ENCODE data around the gene FKBP7.

The FKBP7 gene

GRCh38 chr2:178514664-178515063 is 36.3 kb upstream of the FKBP7 start:
- peak; percentile 97 for ATAC-seq (ENCODE audit: low read depth)
- Histone ChIP-seq H3K4me3 (ENCODE audit: severe bottlenecking) (no peak overlapping the region), H3K4me1 (ENCODE audit: insufficient read depth, poor library complexity, severe bottlenecking) (peaks cover 14% of the 10 kb centered on the region), H3K27me3 (ENCODE audit: insufficient read depth, poor library complexity, severe bottlenecking) (no peaks in the 10 kb centered on the region), H3K36me3 (ENCODE audit: low read depth) (peaks cover 9% of the 10 kb centered on the region; the same call in 1 of the 2 replicates), H3K27ac (ENCODE audit: poor library complexity, severe bottlenecking) (peak overlapping the region; percentile 52), H3K9me3 (ENCODE audit: severe bottlenecking) (no peaks in the 10 kb centered on the region)
- DNase-seq (ENCODE audit: low spot score) = no peak
- no peak for TF ChIP-seq CTCF (IDR thresholded peaks at IDR 0.05; ENCODE audit: poor library complexity, severe bottlenecking)

GRCh38 chr2:178513876-178514275 is 35.5 kb upstream of the FKBP7 start:
- DNase-seq (ENCODE audit: low spot score) = no peak
- no peak for TF ChIP-seq CTCF (IDR thresholded peaks at IDR 0.05; ENCODE audit: poor library complexity, severe bottlenecking)
- H3K27me3 ChIP-seq (ENCODE audit: insufficient read depth, poor library complexity, severe bottlenecking) = no peaks in the 10 kb centered on the region

GRCh38 chr2:178512484-178512883 is 34.1 kb upstream of the FKBP7 start:
- Histone ChIP-seq H3K9me3 (ENCODE audit: severe bottlenecking) (no peaks in the 10 kb centered on the region), H3K27ac (ENCODE audit: poor library complexity, severe bottlenecking) (no peak overlapping the region), H3K36me3 (ENCODE audit: low read depth) (peaks cover 9% of the 10 kb centered on the region; the same call in 1 of the 2 replicates), H3K27me3 (ENCODE audit: insufficient read depth, poor library complexity, severe bottlenecking) (no peaks in the 10 kb centered on the region), H3K4me1 (ENCODE audit: insufficient read depth, poor library complexity, severe bottlenecking) (peaks cover 14% of the 10 kb centered on the region), H3K4me3 (ENCODE audit: severe bottlenecking) (no peak overlapping the region)
- DNase-seq (ENCODE audit: low spot score) (no peak), ATAC-seq (ENCODE audit: low read depth) (peak; percentile 46; the same call in 1 of the 3 replicates)
- no peak for TF ChIP-seq CTCF (IDR thresholded peaks at IDR 0.05; ENCODE audit: poor library complexity, severe bottlenecking)

More at GRCh38 chr2:178513876-178514275, 35.5 kb upstream of the FKBP7 start:
- Histone ChIP-seq H3K4me1 (ENCODE audit: insufficient read depth, poor library complexity, severe bottlenecking) (peaks cover 14% of the 10 kb centered on the region), H3K4me3 (ENCODE audit: severe bottlenecking) (no peak overlapping the region), H3K27ac (ENCODE audit: poor library complexity, severe bottlenecking) (peak overlapping the region; percentile 52), H3K9me3 (ENCODE audit: severe bottlenecking) (no peaks in the 10 kb centered on the region), H3K36me3 (ENCODE audit: low read depth) (peaks cover 9% of the 10 kb centered on the region; the same call in 1 of the 2 replicates)
- ATAC-seq (ENCODE audit: low read depth) = no peak

GRCh38 chr2:178510384-178510783 is 32.0 kb upstream of the FKBP7 start:
- H3K27ac ChIP-seq (ENCODE audit: poor library complexity, severe bottlenecking) = no peak overlapping the region

More at GRCh38 chr2:178510384-178510783, 32.0 kb upstream of the FKBP7 start:
- H3K36me3 ChIP-seq (ENCODE audit: low read depth) = peaks cover 7% of the 10 kb centered on the region; the same call in 1 of the 2 replicates
- peaks cover 12% of the 10 kb centered on the region for H3K4me1 ChIP-seq (ENCODE audit: insufficient read depth, poor library complexity, severe bottlenecking)
- no peak overlapping the region for H3K4me3 ChIP-seq (ENCODE audit: severe bottlenecking)
- ATAC-seq (ENCODE audit: low read depth) (no peak), DNase-seq (ENCODE audit: low spot score) (no peak)
- H3K27me3 ChIP-seq (ENCODE audit: insufficient read depth, poor library complexity, severe bottlenecking) = no peaks in the 10 kb centered on the region
- TF ChIP-seq CTCF (IDR thresholded peaks at IDR 0.05; ENCODE audit: poor library complexity, severe bottlenecking) = no peak
- H3K9me3 ChIP-seq (ENCODE audit: severe bottlenecking) = no peaks in the 10 kb centered on the region
